Right ventricle myocardium inferior (tissue), 1 donor: ENCODE measurements around the gene DLX6. TPM values are rescaled to one million over a fixed set of nuclear protein-coding genes. Genes with fewer than 3 reads are reported as not detected.
A peak's percentile ranks its signal among the peaks of the same experiment; 100 is the strongest.
"Not testable (repeated sequence)": the region's sequence is repeated elsewhere in the genome, so short reads cannot be mapped to it uniquely, and the experiment has no call there.

Experiments
- ATAC-seq: fragments of 200-7000 bp; cut with Tn5 transposase; one replicate; pipeline ENCODE4 v1.9.1; 2020; ENCODE audit warnings: mild to moderate bottlenecking, moderate library complexity
- DNase-seq: peaks from one replicate; pipeline ENCODE4 v3.0.0; 2021; ENCODE audit errors: missing footprints
- intact Hi-C: fragments of 100-400 bp; cut with DNase I; formaldehyde crosslinking; loops from one replicate; pipeline ENCODE4 v1.11.0; 2022
- total RNA-seq: library from RNA; stranded (reverse); fragmentation: NEBNext Ultra II Directional; extraction: Animal tissue kit (Norgen Biotek cat#: 25700); gene quantifications from one replicate; pipeline ENCODE4 v1.2.1, GENCODE V29; 2021
- donor health status: DM: no; HTN: yes; CAD: no; lungs with severe emphysema.

DLX6 gene
- total RNA-seq, 1 donor from 2014 or later, result not detected

DNA sequence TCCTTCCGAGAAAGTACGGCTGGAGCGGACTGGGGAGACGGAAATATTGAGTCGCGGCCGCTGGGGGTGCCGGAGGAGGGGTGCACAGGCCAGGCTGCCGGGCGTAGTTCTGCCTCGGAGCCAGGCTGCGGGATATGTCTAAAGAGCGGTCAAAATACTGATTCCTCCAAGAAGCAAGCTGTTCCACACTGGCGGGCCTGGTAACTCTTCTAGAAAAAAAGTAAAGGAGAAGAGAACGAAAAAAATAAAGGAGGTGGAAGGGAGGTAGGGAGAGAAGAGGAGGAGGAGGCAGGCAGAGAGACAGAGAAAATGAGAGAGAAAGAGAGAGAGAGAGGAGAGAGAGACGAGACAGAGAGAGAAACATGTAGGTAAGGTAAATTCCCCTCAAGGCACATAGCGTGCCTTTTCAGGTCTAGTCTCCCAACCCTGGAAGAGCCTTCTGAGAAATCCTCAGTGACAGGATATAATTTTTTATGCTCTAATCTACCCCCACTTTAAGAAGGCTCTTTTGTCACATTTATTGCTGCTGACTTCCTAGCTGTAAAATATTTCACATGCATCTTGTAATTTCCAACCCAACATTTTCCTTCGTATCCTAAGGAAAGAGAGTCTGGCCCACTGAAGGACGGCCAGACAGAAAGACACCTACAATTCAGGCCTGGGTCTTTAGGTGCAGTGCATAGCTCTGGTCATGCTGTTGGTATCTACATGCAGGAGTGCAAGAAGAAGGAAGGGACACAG is 13.6 kb downstream of the DLX6 start:
- intact Hi-C loops, result no loop called here
- ATAC-seq (no peak), DNase-seq (no peak)

DNA sequence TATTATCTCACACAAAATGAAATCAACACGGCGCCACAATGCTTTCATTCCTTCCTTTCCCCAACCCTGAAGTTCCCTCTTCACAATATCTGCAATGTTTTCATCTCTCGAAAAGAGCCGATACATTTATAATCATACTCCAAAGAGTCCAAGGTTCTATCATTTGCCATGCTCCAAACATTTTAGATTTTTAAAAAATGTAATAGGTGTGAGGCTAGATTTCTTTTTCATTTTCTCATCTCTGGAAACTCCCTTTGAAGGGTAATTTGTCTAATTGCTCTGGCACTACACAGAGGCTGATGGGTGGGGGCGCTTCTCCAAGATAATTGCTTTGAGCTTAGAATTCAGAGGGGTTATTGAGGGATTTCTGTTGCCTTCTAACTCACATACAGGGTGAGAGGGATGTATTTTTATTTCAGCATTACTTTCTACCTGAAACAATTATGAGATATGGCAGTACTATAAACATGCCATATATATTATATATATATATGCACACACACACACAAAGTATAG is 14.4 kb downstream of the DLX6 start:
- DNase-seq (no peak), ATAC-seq (no peak)
- intact Hi-C loops, result loop anchor here (10.0 kb wide), 1 partner anchor 605 kb away; no protein-coding TSS in a partner anchor

DNA sequence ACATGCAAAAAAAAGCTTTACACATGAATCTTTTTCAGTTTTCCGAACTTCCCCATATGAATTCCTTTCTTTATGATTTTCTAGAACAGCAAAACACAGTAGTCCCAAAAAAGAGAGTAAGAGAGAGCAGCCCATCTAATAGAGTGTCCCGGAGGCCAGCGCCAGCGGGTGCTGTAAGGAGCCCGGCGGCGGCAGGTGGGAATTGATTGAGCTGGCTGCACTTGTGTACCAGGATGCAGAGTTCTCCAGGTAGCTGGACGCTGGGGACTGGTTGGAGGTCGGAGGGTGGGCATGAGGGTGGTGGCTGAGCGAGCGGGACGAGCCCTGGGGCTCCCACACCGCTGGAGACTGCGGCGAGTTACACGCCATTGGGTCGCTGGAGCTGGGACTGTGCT is 15.2 kb downstream of the DLX6 start:
- intact Hi-C loops, result loop anchor here (10.0 kb wide), 1 partner anchor 606 kb away; no protein-coding TSS in a partner anchor
- no peak for ATAC-seq

DNA sequence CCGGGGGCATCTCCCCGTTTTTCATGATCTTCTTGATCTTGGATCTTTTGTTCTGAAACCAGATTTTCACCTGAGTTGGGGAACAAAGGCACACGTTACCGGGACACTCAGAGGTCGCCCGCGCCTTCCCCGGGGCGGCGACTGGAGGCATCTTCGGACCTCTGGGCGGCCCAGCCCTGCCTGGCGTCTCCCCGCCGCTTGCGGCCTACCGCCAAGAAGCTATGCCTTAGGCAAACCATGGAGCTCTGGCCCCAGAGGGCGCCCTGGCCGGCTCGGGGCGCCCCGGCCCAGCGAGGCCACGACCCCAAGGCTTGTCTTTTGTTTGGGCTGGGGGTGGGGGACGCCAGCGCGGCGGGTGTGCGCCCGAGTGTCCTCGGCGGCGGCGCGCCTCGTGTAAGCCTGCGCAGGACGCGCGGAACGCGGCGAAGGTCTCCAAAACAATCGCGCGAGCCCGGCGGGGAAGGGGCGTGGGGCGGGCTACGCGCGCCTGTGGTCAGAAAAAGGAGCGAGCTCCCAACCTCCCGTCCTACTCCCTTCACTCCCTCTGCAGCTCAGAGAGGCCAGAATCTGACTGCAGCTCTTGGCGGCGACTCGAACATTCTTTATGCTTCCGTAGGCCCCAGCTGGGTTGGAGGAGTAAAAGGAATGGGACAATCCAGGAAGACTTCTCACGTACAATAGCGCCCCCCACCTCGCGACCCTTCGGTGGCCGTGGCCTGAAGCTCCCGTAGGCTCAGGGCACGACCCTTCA is 15.8 kb downstream of the DLX6 start:
- intact Hi-C loops, result loop anchor here (10.0 kb wide), 1 partner anchor 606 kb away; no protein-coding TSS in a partner anchor
- no peak for DNase-seq
- no peak for ATAC-seq

More for the DNA sequence above, 15.2 kb downstream of the DLX6 start:
- no peak for DNase-seq

DNA sequence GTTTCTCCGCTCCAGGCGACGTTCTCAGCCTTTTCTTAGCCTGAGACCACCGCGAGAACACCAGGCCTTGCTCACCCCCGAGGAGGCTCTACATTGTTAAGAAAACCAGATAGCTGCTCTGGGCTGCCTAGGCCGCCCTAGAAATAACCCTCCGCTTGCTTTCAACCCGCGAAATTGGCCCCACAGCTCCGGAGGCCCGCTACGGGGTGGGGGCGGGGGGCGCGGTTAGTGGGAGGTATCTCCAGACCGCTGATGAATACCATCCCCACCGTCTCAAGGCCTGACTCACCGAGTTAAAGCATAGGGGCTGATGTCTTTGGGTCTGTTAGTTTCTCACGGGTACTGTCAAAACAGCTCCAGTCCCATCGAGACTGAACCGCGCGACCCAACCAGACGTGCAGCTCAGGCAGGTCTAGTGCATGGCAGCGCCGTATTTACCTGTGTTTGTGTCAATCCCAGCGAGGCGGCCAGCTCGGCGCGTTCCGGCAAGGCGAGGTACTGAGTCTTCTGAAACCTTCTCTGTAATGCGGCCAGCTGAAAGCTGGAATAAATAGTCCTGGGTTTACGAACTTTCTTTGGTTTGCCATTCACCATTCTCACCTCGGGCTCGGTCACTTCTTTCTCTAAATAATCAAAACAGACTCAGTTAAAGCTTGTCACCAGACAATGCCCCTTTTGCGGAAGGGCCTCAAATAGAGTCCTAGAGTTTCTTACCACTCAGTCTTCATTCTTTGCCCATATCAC is 16.6 kb downstream of the DLX6 start:
- DNase-seq, result no peak
- intact Hi-C loops, result loop anchor here (10.0 kb wide), 1 partner anchor 607 kb away; no protein-coding TSS in a partner anchor
- no peak for ATAC-seq

DNA sequence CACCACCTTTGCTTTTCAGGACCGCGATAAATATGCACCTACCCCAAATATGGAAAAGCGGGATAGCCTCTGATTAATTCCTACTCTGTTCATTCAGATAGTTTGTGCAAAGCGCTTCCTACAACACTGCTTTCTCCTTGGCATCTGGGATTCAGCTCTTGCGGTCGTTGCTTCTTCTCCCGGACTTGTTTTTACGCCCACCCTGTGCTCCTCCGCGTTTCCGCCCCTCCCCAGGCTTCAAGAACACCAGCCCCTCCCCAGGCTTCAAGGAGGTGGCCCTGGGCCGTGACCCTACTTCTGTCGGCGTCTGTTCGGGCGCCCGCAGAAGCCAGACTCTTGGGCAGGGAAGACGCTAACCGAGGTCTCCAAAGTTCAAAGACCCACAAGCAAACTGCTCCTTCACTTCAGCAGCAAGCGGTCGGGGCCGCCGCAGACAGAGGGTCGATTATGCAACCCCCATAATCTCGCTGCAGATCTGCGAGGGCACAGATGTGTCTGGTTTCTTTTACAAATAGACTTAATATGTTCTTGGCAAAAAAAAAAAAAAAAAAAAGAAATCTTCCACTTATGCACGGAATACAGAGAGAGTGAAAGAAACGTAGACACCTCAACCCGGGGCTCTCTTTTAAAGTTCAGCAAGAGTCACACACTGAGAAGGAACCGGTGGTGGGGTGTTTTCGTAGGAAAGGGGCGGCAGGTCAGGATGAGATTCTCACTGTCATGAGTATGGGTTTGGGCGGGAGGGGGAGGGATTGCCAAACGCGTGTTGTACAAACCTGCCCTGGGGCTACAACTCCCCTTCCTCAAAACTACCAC is 17.3 kb downstream of the DLX6 start:
- no peak for DNase-seq
- intact Hi-C loops, result loop anchor here (10.0 kb wide), 1 partner anchor 608 kb away; no protein-coding TSS in a partner anchor
- no peak for ATAC-seq

DNA sequence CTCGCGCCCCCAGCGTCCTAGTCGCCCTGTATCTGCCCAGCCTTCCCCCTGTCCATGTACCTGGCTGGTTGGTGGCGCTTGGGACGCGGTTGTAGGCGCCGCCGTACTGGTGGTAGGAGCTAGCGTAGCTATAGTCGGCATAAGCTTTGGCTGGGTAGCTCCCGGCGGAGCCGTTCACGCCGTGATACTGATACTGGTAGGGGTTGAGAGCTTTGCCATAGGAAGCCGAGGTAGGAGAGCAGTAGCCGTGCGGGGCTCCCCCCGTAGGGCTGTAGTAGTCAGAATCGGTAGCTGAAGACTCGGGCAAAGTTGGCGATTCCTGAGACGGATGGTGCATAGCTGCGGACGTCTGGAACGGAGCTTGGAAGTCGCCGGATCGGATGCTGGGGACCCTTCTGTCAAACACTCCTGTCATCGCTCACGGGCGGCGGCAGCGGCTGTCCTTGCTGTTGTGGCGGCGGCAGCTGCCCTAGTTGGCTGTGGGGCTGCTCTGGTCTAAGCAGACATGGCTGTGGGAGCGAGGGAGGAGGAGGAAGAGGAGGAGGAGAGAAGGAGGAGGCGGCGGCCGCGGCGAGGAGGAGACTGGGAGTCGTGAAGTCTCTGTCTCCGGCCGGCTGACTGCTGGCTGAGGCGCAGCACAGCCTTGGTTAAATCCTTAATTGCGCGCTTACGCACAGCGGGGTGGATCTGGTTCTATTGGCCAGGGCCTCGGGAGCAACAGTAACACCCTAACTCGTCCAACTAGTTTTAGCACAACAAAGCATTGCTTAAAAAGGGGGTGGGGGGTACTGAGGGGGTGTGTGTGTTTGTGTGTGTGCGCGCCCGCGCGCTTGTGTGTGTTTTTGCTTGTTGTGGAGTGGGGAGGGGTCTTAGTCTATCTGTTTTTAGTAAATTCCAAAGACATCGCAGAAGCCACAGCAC is 19.1 kb downstream of the DLX6 start, which contains the start of gene DLX5:
TSS of gene DLX5 (minus strand) at position 623 of the 921 bp plus-strand sequence. CDS start at position 415, 208 bp downstream.
- intact Hi-C loops, result loop anchor here (5.0 to 10.0 kb wide), 2 partner anchors 610 to 1107 kb away; no protein-coding TSS in a partner anchor
- ATAC-seq (peak; percentile 22), DNase-seq (no peak)

DNA sequence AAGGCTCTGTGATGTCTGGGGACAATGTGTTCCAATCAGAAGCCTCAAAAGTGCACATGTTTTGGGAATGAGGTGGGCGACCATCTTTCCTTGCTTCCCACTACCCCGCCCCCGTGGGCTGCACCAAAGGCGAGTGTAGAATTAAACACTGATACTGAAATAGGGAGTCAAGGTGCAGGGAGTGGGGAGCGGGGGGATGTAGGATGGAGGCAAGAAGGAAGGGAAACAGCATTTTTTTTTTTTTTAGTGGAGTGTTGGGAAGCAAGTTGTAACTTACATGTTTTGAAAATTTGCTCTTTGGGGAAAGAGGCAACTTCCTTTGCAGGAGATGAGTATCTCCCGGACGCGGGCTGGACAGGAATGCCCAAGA is 19.8 kb downstream of the DLX6 start:
- ATAC-seq (no peak), DNase-seq (no peak)
- intact Hi-C loops, result loop anchor here (5.0 to 10.0 kb wide), 2 partner anchors 610 to 1108 kb away; no protein-coding TSS in a partner anchor

DNA sequence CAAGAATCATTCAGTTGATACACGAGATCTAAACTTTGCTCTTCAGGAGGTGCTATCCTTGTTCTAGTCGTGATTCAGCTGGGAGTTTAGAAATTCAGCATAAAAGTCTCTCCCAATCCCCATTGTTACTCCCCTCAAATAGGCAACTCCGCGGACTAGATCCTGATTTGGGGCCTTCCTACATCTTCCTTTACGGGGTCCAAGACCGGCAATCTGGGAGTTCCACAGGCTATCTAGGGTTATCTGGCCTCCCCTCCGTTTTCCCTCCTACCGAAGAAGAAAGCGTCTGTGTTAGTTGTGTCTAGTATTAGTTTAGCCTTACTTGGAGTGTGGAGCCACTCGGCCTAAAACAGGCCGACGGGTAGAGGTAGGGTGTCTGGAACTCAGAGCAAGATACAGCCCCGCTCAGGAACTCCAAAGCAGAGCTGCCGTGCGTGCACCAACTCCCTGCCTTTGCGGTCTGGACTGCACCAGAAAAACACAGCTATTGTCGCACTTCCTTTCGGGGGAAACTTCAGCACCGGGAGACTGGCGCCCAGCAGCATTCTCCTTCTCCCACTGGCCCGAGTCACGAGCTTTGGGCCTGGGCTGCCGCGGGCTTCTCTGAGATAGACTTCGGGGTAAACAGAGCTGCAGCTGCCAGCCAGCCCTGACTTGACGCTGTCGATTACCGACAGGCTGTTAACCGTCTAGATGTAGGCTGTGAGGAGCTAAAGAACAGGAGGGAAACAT is 20.8 kb downstream of the DLX6 start:
- DNase-seq (no peak), ATAC-seq (no peak)
- intact Hi-C loops, result loop anchor here (5.0 to 10.0 kb wide), 2 partner anchors 611 to 1109 kb away; no protein-coding TSS in a partner anchor

DNA sequence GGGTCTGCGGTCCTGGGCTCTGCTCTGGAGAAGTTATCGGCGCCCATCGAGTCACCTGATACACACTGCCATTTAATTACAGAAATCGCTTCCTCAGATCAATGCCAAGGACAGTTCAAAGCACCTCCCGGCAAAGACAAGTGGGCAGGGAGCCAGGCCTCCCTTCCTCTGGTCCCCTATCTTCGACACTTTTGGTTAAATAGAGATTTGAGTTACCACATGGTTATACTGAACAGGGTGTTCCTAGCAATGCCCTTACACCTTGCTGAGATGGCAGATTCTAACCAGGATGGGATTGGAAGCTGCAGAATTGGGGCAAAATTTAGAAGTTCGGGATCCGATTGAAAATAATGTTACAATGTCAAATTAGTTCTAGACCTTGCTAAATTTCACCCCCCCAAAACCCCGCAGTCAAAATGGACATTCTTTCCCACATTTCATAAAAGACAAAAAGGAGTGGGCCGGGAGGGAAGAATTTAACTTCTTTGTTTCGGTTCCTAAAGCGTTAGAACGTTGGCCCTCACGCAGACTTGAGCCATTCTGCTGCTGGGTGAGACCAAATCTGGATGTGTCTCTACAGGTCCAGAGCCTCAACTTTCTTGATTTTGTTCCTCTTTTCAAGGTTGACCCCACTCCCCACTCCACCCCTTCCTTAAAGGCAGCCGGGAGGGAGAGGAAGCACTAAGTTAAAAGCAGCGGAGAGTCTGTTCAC is 21.5 kb downstream of the DLX6 start:
- peak; percentile 15 for ATAC-seq
- DNase-seq, result no peak
- intact Hi-C loops, result loop anchor here (1.0 to 10.0 kb wide), 3 partner anchors 612 to 1110 kb away; no protein-coding TSS in a partner anchor

DNA sequence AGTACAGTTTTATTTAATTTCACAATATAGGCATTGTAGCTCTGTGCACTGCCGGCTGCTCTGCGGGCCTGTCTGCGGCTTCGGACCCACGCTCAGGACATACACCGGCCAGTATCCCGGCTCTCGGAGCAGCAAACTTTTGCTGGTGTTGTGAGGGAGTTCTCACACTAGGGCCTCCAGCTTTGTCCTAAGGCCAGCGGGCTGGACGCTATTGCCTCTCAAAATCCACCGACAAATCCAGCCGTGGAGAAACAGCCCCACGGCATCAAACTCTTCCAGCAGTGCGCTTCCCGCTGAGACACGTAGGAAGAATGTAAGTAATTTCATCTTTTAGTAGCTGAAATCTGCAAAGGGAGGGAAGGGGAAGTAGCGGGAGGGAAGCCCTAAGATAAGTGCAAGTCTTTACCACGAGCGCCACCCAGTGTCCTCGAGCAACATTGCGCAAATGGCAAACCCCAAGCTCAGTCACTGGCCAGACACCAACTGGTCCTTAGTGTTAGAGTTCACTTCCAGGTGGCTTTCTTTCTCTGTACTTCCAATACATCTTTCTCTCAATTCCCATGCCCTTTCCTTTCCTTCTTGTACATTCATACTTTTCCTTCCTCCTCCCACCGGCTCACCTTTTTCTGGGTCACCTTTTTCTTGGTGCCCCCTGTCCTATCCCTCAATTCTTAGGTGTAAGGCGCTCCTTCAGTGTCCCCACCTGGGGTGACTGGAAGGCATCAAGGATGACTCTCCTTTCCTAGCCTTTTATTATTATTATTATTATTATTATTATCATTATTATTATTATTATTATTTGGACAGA is 22.3 kb downstream of the DLX6 start:
- intact Hi-C loops, result loop anchor here (1.0 to 10.0 kb wide), 3 partner anchors 613 to 1110 kb away; no protein-coding TSS in a partner anchor
- ATAC-seq, result peak; percentile 88
- DNase-seq, result peak; percentile 83

DNA sequence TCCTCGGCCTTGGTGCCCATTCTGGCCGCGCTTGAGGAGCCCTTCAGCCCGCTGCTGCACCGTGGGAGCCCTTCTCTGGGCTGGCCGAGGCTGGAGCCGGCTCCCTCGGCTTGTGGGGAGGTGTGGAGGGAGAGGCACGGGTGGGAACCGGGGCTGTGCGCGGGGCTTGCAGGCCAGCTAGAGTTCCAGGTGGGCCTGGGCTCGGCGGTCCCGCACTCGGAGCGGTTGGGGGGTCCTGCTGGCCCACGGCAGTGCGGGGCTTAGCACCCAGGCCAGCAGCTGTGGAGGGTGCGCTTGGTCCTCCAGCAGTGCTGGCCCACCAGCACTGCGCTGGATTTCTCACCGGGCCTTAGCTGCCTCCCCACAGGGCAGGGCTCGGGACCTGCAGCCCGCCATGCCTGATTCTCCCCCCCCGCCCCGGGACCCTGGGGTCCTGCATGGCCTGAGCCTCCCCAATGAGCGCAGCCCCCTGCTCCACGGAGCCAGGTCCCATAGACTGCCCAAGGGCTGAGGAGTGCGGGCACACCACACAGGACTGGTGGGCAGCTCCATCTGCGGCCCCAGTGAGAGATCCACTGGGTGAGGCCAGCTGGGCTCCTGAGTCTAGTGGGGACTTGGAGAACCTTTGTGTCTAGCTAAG is 29.0 kb downstream of the DLX6 start:
- ATAC-seq, DNase-seq, intact Hi-C loops: not testable (repeated sequence)

DNA sequence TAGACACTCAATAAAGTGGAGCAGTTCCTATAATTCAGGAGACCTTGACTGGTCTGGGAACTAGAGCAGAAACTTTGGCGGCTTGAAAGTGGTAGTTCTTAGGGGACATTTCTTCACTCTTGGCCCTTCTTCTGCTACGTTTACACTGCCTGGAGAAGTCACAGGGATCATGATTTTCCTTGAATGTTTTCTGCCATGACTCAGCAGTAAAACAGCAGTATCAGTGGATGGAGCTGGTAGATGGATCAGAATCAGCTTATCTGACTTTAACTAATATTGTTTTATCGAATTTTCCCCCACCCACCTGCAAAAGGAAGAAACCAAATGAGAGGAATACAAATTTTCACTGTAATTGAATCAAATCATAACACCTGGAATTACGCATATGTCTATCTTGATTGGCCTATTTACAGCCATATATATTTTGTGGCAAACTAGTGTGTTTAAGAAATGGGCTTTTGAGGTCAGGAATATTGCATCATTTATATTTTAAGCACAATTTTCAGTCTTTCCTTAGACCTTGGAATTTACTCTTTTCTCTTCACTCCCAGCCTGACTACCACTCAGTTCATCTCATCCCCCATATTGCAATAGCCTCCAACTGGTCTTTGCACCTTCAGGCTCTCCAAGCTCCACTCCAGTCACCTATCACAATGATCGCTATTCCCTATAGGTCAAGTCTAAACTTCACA is 34.2 kb downstream of the DLX6 start:
- intact Hi-C loops, result no loop called here
- DNase-seq (no peak), ATAC-seq (no peak)

DNA sequence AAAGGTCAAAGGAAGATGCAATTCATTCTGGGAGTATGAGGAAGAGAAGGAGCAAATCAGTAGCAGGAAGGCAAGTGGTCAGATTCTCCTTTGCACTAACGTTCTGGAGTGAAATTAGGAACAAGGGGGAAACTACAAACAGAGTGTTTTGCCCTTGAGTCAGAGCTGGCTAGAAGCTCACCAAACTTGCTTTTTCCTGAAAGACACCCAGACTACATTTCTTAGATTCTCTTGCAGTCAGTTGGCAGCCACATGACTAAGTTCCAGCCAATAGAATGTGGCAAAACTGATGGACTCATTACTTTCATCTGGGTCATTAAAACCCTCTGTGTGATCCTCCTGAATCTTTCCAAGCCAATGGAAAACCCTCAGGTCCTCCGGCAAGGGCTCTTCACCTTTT is 37.9 kb downstream of the DLX6 start:
- intact Hi-C loops, result no loop called here
- ATAC-seq (no peak), DNase-seq (no peak)
